ENCODE measurements around the gene POMT1. TPM values are rescaled to one million over a fixed set of nuclear protein-coding genes. Genes with fewer than 3 reads are reported as not detected.
"Not testable (repeated sequence)": the region's sequence is repeated elsewhere in the genome, so short reads cannot be mapped to it uniquely, and the experiment has no call there.

POMT1 gene
- total RNA-seq, 1 donor from 2014 or later: 31.4 TPM

DNA sequence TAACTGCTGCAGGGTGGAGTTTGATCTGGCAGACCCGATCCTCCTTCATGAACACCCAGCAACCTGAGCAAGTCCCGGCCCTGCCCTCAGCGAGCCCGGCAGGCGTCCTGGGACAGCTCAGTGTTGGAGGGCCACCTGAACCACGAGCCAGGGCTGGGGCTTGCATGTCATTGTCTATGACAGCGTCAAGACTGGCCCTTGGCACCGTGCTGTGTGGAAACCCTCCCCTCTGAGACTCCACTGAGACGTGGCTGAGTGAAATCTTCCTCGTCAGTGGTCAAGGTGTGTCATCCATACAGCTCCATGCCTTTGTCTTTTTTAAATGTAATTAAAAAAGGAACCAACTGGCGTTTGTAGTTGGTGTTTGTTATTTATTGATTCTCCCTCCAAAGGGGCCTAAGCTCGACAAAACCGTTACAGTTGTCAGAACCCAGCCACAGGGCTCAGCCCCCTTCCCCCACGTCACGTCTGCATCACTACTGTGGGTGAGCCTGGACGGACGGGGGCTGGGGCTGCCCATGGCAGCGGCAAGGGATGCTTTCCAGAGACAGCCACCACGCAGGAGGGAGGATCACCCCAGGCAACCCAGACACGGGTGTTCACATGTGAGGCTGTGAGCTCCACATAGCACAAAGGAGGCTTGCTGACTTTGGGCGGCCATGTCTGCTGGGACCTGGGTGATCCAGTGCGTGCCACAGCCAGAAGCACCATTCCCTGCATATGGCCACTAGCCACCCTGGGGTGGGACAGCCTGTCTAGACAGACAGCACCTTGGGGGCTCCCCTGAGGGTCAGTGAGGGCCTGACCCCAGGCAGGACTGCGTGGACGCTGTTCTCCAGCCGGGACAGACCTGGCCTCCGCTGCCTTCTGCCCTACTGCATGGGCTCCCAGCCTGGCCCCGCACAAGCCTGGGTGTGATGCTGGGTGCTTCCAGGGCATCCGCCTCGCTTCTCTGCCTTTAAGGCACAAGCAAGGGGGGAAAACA lies 21.0 kb downstream of the POMT1 start:
- DNase-seq (ENCODE audit: low read depth, low spot score): no peak

DNA sequence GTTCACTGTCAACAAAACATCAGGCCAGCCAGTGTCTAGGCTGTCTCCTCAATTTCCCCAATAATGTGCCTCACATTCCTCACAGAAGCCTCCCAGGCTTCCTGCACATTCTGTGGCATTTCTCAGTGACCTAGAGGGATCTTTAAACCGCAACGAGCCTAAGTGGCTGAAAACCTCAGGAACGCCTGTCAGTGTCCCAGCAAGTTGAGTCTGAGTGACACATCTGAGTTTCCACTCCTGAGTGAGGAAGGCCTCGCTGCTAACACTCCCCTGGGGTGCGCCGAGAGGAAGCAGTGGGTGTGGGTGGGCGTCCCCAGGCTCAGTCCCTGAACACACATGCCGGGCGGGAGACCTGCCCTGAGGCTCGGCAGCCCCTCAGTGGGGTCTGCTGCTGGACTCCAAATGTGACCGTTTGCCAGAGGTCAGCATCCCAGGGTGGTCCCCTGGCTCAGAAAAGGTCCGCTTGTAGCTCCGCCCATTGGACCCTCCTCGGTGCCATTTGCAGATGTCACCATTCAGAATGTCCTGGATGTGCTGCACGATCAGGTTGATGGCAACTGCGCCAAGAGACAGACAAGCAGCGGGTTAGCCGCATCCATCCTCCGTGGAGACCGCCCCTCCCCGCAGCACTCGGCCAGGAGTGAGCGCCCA lies 22.1 kb downstream of the POMT1 start:
- DNase-seq (ENCODE audit: low read depth, low spot score): no peak

DNA sequence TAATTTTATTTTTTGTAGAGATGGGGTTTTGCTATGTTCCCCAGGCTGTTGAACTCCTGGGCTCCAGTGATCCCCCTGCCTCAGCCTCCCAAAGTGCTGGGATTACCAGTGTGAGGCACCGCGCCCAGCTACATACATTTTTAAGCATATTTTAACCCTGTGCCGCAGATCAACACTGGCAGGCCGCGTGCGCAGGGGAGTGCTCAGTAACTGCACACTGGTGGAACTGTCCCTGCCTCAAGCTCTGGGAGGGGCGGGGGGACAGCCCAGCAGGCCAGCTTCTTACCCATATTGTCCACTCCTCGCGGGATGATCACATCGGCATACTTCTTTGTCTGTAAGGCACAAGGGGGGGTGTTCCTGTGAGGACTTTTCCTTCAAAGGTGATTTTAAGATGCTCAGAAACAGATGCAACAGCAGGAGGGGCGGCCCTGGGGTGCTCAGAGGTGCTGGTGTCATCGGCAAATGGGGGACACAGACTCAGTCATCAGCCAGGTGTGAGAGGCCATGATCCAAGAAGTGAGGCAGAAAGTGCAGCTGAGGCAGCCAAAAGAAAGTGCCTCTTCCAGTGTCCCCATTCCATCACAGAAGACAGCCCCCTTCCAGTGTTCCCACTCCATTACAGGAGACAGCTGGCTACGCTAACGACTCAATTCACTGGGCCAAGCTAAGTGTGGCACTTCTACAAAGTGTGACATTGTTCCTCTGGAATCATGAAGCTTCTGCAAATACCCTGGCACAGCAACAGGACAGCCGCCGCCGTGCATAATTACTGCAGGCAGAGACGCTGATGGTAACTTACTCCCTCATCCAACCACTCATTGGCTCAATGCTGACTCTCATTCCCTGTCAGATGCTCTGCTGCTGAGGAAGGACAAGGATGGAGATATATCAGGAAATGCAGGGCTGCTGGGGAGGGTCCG lies 23.2 kb downstream of the POMT1 start:
- DNase-seq (ENCODE audit: low read depth, low spot score): no peak

DNA sequence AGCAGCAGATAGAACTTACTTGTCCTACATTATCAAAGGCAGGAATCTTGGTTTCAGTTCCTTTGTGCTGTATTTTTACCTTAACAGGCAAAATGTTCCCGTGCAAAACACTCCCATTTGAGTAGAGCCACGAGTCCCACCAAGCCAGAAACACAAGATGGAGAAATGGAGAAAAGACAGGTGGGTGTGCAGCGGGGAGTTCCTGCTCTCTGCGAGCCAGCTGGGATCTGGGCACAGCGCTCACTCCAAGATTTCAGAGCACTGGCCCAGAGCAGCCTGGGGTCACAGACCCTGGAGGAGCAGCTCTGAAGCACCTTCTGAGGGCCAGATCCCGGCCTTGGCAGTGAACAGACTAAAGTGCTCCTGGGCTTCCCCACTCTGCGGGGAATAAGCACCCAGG lies 25.5 kb downstream of the POMT1 start:
- no peak for DNase-seq (ENCODE audit: low read depth, low spot score)

DNA sequence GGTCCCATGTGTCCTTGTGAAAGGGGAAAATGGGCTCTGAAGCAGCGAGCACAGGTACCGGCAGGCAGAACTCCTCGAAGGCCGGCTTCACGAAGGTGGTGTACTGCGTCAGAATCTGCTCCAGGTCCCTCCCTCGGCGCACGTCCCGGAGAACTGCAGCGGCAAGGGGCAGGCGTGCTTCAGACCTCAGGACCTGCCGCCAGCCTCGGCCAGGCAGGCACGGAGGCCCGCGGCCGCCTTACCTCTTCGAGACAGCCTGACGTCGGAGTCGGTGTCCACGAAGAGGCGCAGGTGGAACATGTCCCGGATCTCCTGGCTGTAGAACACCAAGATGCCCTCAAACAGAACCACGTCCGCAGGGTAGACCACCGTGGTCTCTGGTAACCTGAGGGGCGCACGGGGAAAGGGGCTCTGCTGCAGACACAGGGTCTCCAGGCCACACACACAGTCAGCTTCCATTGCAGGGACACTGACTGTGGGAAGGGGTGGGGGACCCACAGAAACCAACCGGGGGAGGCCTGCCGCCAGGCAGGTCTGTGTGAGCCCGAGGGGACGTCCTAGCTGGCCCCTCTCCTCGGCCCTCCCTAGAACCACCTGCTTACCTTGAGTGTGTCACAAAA lies 26.3 kb downstream of the POMT1 start:
- DNase-seq (ENCODE audit: low read depth, low spot score): no peak

DNA sequence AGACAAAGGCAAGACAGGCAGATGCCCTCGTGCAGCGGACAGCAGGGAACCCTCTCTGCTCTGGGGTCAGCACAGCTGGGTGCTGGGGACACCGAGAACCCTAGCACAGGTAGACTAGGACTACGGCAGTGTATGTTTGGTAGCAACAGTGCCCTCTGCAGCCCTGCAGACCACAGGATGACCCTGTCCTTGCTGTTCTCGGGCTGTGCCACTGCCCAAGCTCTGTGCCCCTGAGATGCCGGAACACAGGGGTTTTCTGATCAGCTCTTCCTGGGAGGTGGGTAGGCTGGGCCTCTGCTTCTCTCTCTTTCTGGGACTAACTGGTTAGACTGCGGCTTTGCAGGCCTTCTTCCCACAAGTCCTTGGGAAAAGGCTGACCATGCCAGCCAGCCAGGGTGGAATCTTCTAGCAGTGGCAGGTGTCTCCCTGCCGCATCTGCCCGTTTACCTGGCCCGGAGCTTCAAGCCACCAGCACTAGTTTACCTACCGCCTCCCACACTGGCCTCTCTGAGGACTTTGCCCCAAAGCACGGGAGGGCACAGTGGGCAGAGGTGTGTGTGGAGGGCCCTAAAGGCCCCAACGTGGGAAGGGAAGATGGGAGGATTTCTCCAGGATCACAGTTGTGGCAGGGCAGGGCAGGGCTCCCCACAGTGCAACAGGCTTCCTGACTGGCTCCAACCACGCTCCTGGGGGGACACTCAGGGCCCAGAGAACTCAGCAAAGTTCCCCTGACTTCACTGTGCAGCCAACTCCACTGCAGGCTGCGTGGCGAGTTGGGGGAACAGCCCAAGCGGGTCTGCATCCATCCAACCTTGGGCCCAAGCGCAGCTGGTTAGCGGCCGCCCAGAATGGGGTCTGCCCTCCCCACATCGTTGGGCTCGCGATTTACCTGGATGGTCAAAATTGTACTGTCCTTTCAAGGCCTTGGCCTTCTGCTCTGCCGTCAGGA lies 27.2 kb downstream of the POMT1 start:
- no peak for DNase-seq (ENCODE audit: low read depth, low spot score)

DNA sequence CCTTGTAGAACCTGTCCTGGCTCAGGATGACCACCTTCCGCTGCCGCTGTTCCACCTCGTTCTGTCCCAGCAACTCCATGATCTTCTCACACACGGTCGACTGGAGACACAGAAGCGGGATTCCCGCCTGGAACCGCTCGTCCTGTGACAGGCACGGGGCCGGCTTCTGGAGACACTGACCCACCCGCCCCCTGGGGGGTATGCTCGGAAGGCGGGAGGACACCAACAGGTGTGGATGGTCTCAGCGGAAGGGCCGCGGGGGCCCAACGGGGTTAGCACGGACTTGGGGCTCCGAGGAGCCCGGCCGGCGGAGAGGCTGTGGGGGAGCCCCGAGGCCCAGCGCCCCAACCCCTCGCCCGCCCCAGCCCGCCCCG lies 27.8 kb downstream of the POMT1 start:
- no peak for DNase-seq (ENCODE audit: low read depth, low spot score)

DNA sequence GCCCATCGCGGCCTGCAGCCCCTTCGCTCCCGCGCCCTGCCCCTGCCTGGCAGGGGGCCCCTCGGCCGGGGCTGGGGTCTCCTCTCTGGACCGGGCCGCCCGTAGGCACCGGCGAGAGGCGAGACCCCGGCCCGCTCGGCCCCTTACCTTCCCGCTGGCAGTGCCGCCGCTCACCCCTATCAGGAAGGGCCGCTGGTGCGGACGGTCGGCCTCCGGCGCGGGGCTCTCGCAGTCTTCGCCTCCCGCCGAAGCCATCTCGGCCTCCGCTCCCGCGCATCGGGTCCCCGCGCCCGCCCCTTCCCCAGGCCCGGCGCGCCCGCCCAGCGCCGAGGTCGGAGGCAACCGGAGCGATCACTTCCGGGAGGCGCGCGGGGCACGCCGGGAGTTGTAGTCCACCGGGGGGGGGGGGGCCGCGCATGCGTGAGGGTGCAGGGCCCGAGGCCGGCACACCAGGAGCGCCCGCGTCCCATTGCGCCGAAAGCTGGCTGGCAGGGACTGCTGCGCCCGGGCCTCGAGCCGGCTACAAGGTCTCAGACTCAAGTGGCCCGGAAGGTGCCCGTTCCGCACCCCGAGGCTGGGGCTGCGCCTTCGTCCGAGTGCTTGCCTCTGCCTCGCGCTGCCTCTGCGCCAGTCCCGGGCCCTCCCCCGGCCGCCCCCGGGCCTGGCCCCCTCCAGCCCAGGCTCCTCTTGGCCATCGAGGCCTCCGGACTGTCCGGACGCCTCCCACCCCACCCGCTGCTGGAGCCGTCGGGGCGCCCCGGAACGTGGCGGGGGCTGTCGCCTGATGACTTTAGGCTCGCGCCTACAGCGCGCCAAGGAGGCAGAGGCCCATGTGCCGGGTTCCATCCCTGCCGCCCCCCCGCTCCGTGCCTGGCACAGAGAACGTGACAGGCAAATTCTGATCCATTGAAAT lies 28.5 kb downstream of the POMT1 start, which contains the start of gene UCK1:
Gene UCK1 (minus strand): TSS at position 344 of the 913 bp plus-strand sequence. CDS start 89 bp downstream, at position 255.
- peak; percentile 43 for DNase-seq (ENCODE audit: low read depth, low spot score)

DNA sequence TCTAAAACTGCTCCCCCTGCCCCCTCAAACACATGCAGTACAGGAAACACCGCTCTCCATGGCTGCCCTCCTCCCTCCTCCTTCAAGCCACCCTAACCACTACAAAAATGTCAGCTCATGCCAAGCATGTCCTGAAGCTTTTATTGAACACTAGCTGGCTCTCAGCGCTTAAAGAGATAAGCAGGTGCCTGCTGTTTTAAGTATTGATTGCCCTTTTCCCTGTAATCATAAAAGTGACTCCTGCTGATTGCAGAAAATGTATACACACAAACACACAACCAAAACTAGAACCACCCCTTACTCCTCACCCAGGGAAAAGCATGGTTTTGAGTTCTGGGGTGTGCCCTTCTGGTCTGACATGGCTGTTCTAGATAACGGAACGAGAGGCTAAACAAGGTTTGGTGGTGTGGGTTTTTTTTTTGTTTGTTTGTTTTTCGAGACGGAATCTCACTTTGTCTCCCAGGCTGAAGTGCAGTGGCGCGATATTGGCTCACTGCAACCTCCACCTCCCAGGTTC lies 32.1 kb downstream of the POMT1 start:
- DNase-seq (ENCODE audit: low read depth, low spot score): no peak

DNA sequence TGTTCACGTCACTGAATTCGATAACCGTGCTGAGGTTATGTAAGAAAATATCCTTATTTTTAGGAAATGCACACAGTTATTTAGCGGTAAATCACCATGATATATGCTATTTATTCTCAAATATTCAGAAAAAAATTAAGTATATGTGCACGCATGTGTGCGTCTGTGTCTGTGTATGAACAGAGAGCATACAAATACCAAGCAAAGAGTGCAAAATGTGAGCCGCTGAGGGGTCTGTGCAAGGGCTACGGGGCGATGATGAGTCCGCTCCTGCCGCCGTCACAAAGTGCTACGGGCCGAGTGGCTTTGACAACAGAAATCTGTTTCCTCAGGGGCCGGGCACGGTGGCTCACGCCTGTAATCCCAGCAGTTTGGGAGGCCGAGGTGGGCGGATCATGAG lies 35.2 kb downstream of the POMT1 start:
- DNase-seq (ENCODE audit: low read depth, low spot score): no peak

DNA sequence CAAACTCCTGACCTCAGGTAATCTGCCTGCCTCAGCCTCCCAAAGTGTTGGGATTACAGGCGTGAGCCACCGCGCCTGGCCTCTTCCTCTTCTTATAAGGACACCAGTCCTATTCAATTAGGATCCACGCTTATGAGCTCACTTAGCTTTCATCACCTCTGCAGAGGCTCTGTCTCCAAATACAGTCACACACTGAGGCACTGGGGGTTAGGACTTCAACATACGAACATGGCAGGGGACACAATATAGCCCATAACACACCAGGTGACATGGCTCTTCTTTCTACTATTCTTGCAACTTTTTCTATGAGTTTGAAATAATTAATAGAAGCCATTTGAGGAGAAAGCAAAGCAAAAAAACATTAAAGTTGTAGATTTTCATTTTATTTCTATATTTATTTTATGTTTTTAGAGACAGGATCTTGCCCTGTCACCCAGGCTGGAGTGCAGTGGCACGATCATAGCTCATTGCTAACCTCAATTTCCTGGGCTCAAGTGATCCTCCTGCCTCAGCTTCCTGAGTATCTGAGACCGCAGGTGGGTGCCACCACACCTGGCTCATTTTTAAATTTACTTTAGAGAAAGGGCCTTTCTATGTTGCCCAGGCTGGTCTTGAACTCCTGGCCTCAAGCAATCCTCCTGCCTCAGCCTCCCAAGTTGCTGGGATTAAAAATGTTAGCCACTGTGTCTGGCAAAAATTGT lies 36.7 kb downstream of the POMT1 start:
- DNase-seq (ENCODE audit: low read depth, low spot score): no peak

DNA sequence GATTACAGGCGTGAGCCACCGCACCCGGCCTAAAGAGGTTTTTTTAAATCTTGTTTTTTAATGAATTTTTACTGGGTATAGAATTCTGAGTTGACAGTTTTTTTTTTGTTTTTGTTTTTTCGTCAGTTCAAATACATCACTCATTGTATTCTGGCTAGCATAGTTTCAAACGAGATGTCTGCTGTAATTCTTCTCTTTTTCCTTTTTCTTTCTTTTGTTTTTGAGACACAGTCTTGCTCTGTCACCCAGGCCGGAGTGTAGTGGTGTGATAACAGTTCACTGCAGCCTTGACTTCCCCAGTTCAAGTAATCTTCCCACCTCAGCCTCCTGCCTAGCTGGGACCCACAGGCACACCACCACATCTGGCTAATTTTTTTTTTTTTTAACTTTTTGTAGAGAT lies 40.4 kb downstream of the POMT1 start:
- no peak for DNase-seq (ENCODE audit: low read depth, low spot score)

DNA sequence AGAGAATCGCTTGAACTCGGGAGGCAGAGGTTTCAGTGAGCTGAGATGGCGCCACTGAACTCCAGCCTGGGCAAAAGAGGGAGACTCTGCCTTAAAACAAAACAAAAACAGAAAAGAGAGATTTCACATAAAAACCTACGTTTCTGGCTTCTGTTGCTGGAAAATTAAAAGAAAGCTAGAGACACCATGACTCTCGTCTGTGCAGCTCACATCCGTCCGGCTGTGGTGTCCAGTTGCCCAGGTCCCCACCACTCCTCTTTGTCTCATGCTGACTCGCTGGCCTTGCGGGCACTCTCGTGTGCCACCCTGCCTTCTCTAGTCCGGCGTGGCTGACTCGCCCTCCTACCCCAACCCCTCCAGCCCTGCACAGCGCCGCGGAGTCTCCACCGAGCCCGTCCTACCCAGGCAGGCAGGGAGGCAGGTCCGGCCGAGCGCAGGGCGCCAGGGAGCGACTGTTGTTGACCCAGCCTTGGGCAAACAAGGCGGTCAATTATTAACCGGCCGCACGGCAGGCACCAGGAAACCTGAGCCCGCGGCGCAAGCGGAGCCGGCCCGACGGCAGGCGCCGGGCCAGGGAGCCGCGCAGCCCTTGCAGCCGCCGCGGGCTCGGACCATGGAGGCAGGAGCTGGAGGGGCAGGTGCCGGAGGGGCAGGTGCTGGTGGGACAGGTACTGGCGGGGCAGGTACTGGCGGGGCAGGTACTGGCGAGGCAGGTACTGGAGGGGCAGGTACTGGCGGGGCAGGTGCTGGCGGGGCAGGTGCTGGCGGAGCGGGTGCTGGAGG lies 42.5 kb downstream of the POMT1 start, which contains the start of gene PRRT1B:
Gene PRRT1B (plus strand): TSS at position 521 of the 783 bp plus-strand sequence. CDS start 93 bp downstream, at position 614.
- no peak for DNase-seq (ENCODE audit: low read depth, low spot score)

DNA sequence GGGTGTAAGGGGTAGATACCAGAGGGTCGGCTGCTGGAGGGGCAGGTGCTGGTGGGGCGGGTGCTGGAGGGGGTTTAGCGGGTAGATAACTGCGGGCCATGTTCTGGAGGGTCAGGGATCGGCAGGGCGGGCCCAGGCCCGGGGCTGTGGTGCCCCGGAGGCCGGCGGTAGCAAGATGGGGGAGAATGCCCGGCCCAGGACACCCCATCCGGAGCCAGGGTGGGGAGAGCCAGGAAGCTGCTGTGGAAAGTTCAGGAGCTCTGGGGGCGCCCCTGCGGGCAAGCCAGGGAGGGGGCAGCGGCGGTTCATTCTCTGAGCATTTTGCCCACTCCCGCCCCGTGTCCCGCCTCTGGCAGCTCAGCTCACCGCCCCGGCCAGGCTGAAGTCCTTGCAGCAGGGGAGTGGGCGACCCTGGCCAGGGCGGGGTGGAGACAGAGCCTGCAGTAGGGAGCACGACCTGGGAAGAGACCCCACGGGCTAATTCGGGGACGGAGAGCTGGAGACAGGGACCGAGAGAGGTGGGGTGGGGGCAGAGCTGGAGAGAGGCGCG lies 43.1 kb downstream of the POMT1 start:
- no peak for DNase-seq (ENCODE audit: low read depth, low spot score)

DNA sequence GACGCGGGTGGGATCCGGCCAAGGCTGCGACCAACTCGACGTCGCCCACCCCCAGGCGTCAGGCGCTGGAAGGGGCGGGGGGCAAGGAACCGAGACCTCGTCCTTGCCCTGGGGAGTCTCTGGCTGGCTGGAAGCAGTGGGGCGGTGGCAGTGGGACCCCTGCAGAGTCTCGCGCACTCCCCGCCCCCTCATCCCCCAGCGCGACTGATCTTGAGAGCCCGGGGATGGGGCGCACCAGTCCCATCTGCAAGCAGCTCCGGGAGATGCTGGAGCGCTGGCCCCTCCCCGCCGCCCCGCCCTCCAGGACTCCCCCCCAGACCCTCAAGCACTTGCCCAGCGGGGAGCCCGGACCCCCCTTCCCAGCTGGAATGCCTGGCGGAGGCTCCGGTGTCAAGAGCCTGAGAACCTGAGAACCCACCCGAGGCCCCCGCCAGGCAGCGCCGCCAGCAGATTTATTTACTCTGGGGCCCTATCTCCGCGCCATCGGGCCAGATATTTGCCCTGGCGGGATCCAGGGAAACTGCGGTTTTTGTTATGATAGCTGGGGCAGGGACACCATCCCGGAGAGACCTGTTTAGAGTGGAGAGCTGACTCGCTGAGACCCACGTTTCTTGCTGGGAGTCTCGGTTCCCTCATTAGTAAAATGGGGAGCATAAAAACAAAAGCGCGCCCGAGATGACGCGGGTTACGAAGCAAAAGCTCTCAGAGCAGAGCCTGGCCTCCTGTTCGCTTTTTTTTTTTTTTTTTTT lies 43.8 kb downstream of the POMT1 start:
- DNase-seq (ENCODE audit: low read depth, low spot score): no peak

DNA sequence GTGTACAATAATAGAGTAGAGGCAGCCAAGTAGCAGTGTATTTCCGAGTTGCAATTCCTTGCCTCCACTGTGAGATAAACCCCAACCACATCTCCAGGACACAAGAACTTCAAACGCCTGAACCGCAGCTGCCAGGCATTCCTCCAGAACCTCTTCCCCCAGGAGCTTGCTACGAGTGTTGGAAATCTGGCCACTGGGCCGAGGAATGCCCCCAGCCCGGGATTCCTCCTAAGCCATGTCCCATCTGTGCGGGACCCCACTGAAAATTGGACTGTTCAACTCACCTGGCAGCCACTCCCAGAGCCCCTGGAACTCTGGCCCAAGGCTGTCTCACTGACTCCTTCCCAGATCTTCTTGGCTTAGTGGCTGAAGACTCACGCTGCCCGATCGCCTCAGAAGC lies 46.5 kb downstream of the POMT1 start:
- not testable (repeated sequence) for DNase-seq (ENCODE audit: low read depth, low spot score)
